ENCODE measurements around the gene ESYT3.
"Not testable (repeated sequence)": the region's sequence is repeated elsewhere in the genome, so short reads cannot be mapped to it uniquely, and the experiment has no call there.

ESYT3 gene

DNA sequence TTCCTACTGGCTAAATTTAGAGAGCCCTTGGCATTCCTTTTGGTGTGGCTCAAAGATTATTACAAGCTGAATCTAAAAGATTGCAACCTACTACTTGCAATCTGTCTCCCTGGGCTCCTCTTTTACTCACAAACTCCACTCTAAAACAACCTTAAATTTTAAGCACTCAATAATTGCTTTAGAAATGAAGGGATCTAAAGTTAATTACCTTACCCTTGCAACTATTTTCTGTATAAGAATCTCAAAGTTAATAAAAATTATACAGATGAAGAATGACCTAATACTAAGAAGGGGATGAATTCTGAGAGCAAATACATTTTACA, 60.2 kb downstream of the ESYT3 start:
- DNase-seq: no peak

- DNase-seq: not testable (repeated sequence)
These were observed 61.2 kb downstream of the ESYT3 start for GRCh38 chr3:138495638-138496037.

DNA sequence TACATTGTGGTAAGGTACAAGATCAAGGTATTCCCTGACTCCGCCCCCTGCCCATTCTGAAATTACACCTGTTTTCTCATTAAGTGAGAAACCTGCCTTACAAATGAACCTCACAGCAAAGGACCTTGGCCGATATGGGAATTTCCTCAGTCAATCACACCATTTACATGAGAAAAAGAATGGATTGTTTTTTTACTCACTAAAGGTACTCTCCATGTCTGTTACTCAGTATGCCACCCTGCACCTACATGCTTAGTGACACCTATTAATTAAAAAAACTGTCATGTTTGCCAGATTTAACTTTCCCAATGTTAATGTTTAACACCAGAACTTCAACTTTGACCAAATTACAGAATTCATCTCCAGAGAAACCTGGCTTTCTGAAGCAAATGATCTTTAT, 62.0 kb downstream of the ESYT3 start:
- DNase-seq: no peak

- no peak for DNase-seq
These were observed 62.6 kb downstream of the ESYT3 start for GRCh38 chr3:138497021-138497420.

GRCh38 chr3:138497851-138498250, 63.4 kb downstream of the ESYT3 start:
- no peak for DNase-seq

GRCh38 chr3:138498991-138499390, 64.6 kb downstream of the ESYT3 start:
- no peak for DNase-seq

- no peak for DNase-seq
These were observed 73.1 kb downstream of the ESYT3 start for GRCh38 chr3:138507524-138507923.

DNA sequence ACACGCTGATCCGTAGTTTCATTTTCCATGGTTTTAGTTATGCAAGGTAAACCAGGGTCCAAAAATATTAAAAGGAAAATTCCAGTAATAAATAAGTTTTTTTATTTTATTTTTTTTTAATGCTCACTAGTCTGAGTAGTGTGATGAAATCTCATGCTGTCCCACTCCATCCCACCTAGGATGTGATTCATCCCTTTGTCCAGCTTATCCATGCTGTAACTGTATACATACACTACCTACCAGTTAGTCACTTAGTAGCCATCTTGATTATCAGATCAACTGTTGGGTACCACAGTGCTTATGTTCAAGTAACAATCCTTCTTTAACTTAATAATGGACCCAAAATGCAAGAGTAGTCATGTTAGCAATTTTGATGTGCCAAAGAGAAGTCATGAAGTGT, 75.2 kb downstream of the ESYT3 start:
- no peak for DNase-seq

GRCh38 chr3:138511945-138512344, 77.5 kb downstream of the ESYT3 start:
- DNase-seq: no peak

DNA sequence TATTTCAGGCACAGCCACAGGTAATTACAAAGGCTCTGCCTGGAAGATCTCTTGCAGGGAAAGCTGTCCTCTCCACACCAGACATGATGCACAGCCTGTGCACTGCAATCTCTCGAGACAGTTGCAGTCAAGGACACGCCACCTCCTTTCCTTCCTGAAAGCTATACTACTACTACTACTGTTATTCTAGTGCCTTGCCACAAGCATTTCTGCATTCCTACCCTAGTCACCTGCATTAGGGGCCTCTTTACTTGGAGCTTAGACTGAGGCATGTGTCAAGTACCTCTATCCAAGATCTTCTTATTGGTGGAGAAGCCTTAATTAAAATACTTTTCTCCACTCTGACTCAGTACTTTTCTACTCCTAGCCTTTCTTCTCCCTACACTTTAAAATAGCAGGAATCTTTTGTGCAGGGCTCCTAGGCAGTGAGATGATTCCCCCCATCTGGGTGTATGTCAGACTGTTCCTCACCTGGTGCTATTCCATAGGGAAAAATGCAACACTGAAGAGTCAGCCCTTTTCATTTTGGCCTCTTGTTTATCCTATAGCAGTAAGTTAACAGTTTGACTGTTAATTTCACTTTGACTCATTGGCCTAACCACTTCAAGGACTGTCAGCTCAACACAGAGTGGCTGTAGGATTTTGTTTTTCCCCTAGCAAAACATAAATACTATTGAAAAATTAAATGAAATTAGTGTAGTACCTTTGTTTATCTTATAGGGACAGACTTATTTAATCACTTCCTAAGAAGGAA, 78.9 kb downstream of the ESYT3 start:
- DNase-seq: no peak

DNA sequence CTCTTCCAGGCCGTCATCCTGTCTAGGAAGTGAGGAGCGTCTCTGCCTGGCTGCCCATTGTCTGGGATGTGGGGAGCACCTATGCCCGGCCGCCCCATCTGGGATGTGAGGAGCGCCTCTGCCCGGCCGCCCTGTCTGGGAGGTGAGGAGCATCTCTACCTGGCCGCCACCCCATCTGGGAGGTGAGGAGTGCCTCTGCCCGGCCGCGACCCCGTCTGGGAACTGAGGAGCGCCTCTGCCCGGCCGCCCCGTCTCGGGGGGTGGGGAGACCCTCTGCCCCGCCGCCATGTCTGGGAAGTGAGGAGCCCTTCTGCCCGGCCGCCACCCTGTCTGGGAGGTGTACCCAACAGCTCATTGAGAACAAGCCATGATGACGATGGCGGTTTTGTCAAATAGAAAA, 87.0 kb downstream of the ESYT3 start:
- not testable (repeated sequence) for DNase-seq
